IMR-90 (cell line): ENCODE results near the gene HCN4. TPM values are rescaled to one million over a fixed set of nuclear protein-coding genes. Genes with fewer than 3 reads are reported as not detected.

Experiments
- ATAC-seq: fragments of 200-7000 bp; cut with Tn5 transposase; 2 replicates; pipeline ENCODE4 v1.9.1; 2020; ENCODE audit warnings: low read depth, mild to moderate bottlenecking, moderate library complexity
- BruUV-seq: library from RNA; stranded (reverse); fragments of 400-500 nt; replicated peaks from 2 replicates; lab custom pipeline; 2021; lab: Mats Ljungman, UMichigan
- CTCF ChIA-PET: fragments of 300-600 bp; formaldehyde crosslinking; extraction: SDS; loops from one replicate; lab custom pipeline; 2021; ENCODE audit warnings: antibody characterized with exemption; lab: Yijun Ruan, JAX
- POLR2A ChIA-PET: fragments of 300-600 bp; sonication (Branson Sonifier 250); formaldehyde crosslinking; loops from one replicate; lab custom pipeline; 2022; ENCODE audit warnings: antibody characterized with exemption; ENCODE audit not compliant: unreplicated experiment; lab: Charles Lee
- DNase-seq: peaks from one replicate; pipeline ENCODE4 v3.0.0; 2013
- H2AFZ ChIP-seq: replicated peaks from 2 replicates; pipeline ENCODE3; 2013; ENCODE audit warnings: low read length, mild to moderate bottlenecking; ENCODE audit not compliant: poor library complexity
- H2AK5ac ChIP-seq: 2 replicates; pipeline ENCODE4 v1.6.1; 2013; ENCODE audit warnings: low read depth, low read length, inconsistent platforms
- H2AK9ac ChIP-seq: replicated peaks from 2 replicates; pipeline ENCODE3; 2013; ENCODE audit warnings: mild to moderate bottlenecking, low read depth, low read length, moderate library complexity; ENCODE audit not compliant: poor library complexity
- H2BK120ac ChIP-seq: 2 replicates; pipeline ENCODE4 v1.6.1; 2013; ENCODE audit warnings: low read depth, low read length, inconsistent platforms
- H2BK15ac ChIP-seq: 3 replicates; pipeline ENCODE4 v1.6.1; 2013; ENCODE audit warnings: low read depth, low read length, inconsistent platforms
- H2BK20ac ChIP-seq: 2 replicates; pipeline ENCODE4 v1.6.1; 2013; ENCODE audit warnings: low read depth, mild to moderate bottlenecking, inconsistent platforms, low read length, moderate library complexity
- H2BK5ac ChIP-seq: 2 replicates; pipeline ENCODE4 v1.6.1; 2013; ENCODE audit warnings: mild to moderate bottlenecking, low read depth, low read length, inconsistent platforms; ENCODE audit not compliant: poor library complexity, severe bottlenecking
- H3K14ac ChIP-seq: replicated peaks from 2 replicates; pipeline ENCODE4 v1.6.1; 2013; ENCODE audit warnings: low read depth, low read length, inconsistent platforms
- H3K18ac ChIP-seq: 2 replicates; pipeline ENCODE4 v1.6.1; 2013; ENCODE audit warnings: low read depth, low read length, control low read depth
- H3K23ac ChIP-seq: 2 replicates; pipeline ENCODE4 v1.6.1; 2013; ENCODE audit warnings: low read depth, low read length, inconsistent platforms
- H3K27ac ChIP-seq: 2 replicates; pipeline ENCODE4 v1.5.1; 2013; ENCODE audit warnings: mild to moderate bottlenecking, control low read depth, low read length; ENCODE audit not compliant: insufficient read depth
- H3K27me3 ChIP-seq: 2 replicates; pipeline ENCODE4 v1.6.1; 2013; ENCODE audit warnings: low read length; ENCODE audit not compliant: control insufficient read depth, insufficient read depth
- H3K36me3 ChIP-seq: 2 replicates; pipeline ENCODE4 v1.6.1; 2013; ENCODE audit warnings: low read length, mixed read lengths; ENCODE audit not compliant: control insufficient read depth, insufficient read depth
- H3K4ac ChIP-seq: 2 replicates; pipeline ENCODE4 v1.6.1; 2013; ENCODE audit warnings: low read depth, low read length, inconsistent platforms
- H3K4me1 ChIP-seq: 2 replicates; pipeline ENCODE4 v1.6.1; 2013; ENCODE audit warnings: low read length, mixed read lengths; ENCODE audit not compliant: control insufficient read depth, insufficient read depth
- H3K4me2 ChIP-seq: 2 replicates; pipeline ENCODE4 v1.6.1; 2013; ENCODE audit warnings: low read depth, mild to moderate bottlenecking, control low read depth, low read length, moderate library complexity
- H3K4me3 ChIP-seq: 2 replicates; pipeline ENCODE4 v1.5.1; 2013; ENCODE audit warnings: low read depth, mild to moderate bottlenecking, control low read depth, low read length, moderate library complexity; ENCODE audit not compliant: insufficient read depth
- H3K56ac ChIP-seq: 2 replicates; pipeline ENCODE4 v1.6.1; 2013; ENCODE audit warnings: low read length, inconsistent platforms; ENCODE audit not compliant: insufficient read depth; ENCODE audit errors: extremely low read depth
- H3K79me1 ChIP-seq, 2 experiments: 2 replicates each; pipeline ENCODE4 v1.6.1; 2013; ENCODE audit warnings: low read length in 2 of 2, inconsistent platforms in 1 of 2, low read depth in 1 of 2
- H3K9ac ChIP-seq: 2 replicates; pipeline ENCODE4 v1.6.1; 2013; ENCODE audit warnings: low read depth, low read length, control low read depth
- H3K9me1 ChIP-seq: 2 replicates; pipeline ENCODE4 v1.6.1; 2013; ENCODE audit warnings: low read length, inconsistent platforms; ENCODE audit not compliant: insufficient read depth
- H3K9me3 ChIP-seq: 2 replicates; pipeline ENCODE4 v1.6.1; 2013; ENCODE audit warnings: low read length; ENCODE audit not compliant: control insufficient read depth, insufficient read depth
- H4K20me1 ChIP-seq: 2 replicates; pipeline ENCODE4 v1.6.1; 2013; ENCODE audit warnings: low read length, inconsistent platforms; ENCODE audit not compliant: insufficient read depth
- H4K5ac ChIP-seq: 2 replicates; pipeline ENCODE4 v1.6.1; 2013; ENCODE audit warnings: mild to moderate bottlenecking, low read depth, low read length, control low read depth
- H4K8ac ChIP-seq, 2 experiments: 2 replicates each; pipeline ENCODE4 v1.6.1; 2013; ENCODE audit warnings: low read depth in 2 of 2, low read length in 2 of 2, control low read depth in 1 of 2, inconsistent platforms in 1 of 2
- H4K91ac ChIP-seq: 2 replicates; pipeline ENCODE4 v1.6.1; 2013; ENCODE audit warnings: low read depth, low read length, inconsistent platforms; ENCODE audit not compliant: insufficient read depth
- BHLHE40 ChIP-seq: fragments of 150-350 bp; IDR thresholded peaks from 2 replicates; pipeline ENCODE4 v1.6.1; 2016; ENCODE audit warnings: mild to moderate bottlenecking, low read depth, low read length
- CHD1 ChIP-seq: IDR thresholded peaks from 2 replicates; pipeline ENCODE4 v1.6.1; 2012; ENCODE audit warnings: low read depth, low read length, improper control_type of control experiment
- ELK1 ChIP-seq: fragments of 150-350 bp; IDR thresholded peaks from 2 replicates; pipeline ENCODE4 v1.6.1; 2016; ENCODE audit warnings: low read depth, mild to moderate bottlenecking, low read length, moderate library complexity, borderline replicate concordance
- FOS ChIP-seq: fragments of 150-350 bp; IDR thresholded peaks from 2 replicates; pipeline ENCODE4 v1.6.1; 2016; ENCODE audit warnings: low read depth, low read length
- MAFK ChIP-seq: IDR thresholded peaks from 2 replicates; pipeline ENCODE4 v1.6.1; 2012; ENCODE audit warnings: low read depth, low read length, improper control_type of control experiment
- MAZ ChIP-seq: IDR thresholded peaks from 2 replicates; pipeline ENCODE4 v1.6.1; 2012; ENCODE audit warnings: low read depth, mild to moderate bottlenecking, low read length, improper control_type of control experiment, moderate library complexity, borderline replicate concordance
- MXI1 ChIP-seq: IDR thresholded peaks from 2 replicates; pipeline ENCODE4 v1.6.1; 2012; ENCODE audit warnings: low read depth, mild to moderate bottlenecking, low read length, moderate library complexity, borderline replicate concordance
- NFE2L2 ChIP-seq: fragments of 150-350 bp; IDR thresholded peaks from 2 replicates; pipeline ENCODE4 v1.6.1; 2016; ENCODE audit warnings: low read depth, mild to moderate bottlenecking, low read length
- RAD21 ChIP-seq: IDR thresholded peaks from 2 replicates; pipeline ENCODE4 v1.6.1; 2012; ENCODE audit warnings: low read length, improper control_type of control experiment
- RCOR1 ChIP-seq: IDR thresholded peaks from 2 replicates; pipeline ENCODE4 v1.6.1; 2012; ENCODE audit warnings: mild to moderate bottlenecking, low read length, improper control_type of control experiment; ENCODE audit not compliant: insufficient replicate concordance
- RFX5 ChIP-seq: IDR thresholded peaks from 2 replicates; pipeline ENCODE4 v1.8.0; 2012; ENCODE audit warnings: low read depth, mild to moderate bottlenecking, low read length, moderate library complexity
- SMC3 ChIP-seq: fragments of 150-350 bp; IDR thresholded peaks from 2 replicates; pipeline ENCODE4 v1.6.1; 2016; ENCODE audit warnings: low read depth, mild to moderate bottlenecking, antibody characterized with exemption, low read length, moderate library complexity
- USF2 ChIP-seq: fragments of 150-350 bp; IDR thresholded peaks from 2 replicates; pipeline ENCODE4 v1.6.1; 2017; ENCODE audit warnings: mild to moderate bottlenecking, antibody characterized with exemption, low read length, low read depth
- WGBS, 2 experiments: methylation state at CpG; one replicate each; pipeline versions ENCODE4 v1.1.5 to v1.1.7; 2013; ENCODE audit warnings: missing lambda C conversion rate in 2 of 2; ENCODE audit not compliant: insufficient read length in 1 of 2; ENCODE audit errors: extremely low coverage in 2 of 2; 5-methylcytosine and 5-hydroxymethylcytosine counted together
- dilution Hi-C: fragments of 300-500 bp; cut with HindIII; formaldehyde crosslinking; loops from one replicate; pipeline ENCODE4 v1.14.3; 2018; ENCODE audit warnings: low sequenced_read_pairs; ENCODE audit not compliant: unreplicated experiment
- in situ Hi-C: fragments of 300-500 bp; cut with MboI; formaldehyde crosslinking; loops from 3 replicates; pipeline ENCODE4 v1.14.3; 2019; ENCODE audit warnings: low sequenced_read_pairs, inconsistent platforms, mixed read lengths
- intact Hi-C: fragments of 100-400 bp; cut with micrococcal nuclease; formaldehyde crosslinking; loops from 2 replicates; pipeline ENCODE4 v1.10.0; 2022
- polyA plus RNA-seq, 3 experiments: library from polyadenylated mRNA; depleted of rRNA; stranded (reverse); fragments of >200 nt; gene quantifications; 2 replicates each; pipeline ENCODE4 v1.2.3, GENCODE V29; 2012; ENCODE audit warnings: low replicate concordance in 1 of 3
- total RNA-seq: library from RNA; depleted of rRNA; stranded (reverse); fragments of >200 nt; gene quantifications from 2 replicates; pipeline ENCODE4 v1.2.3, GENCODE V29; 2012

Gene HCN4
- total and polyA plus RNA-seq, 2 of the 4 experiments (the other 2 are of a cell fraction), result not detected

GRCh38 chr15:73371812-73372211 is 3.1 kb upstream of the HCN4 start:
- no peak for DNase-seq
- no TSS peak for BruUV-seq
- Histone ChIP-seq H3K56ac (no peak overlapping the region), H3K4ac (no peak overlapping the region), H3K79me1 (no peaks in the 10 kb centered on the region), H3K4me1 (no peaks in the 10 kb centered on the region), H3K14ac (no peak overlapping the region), H3K9me1 (no peaks in the 10 kb centered on the region), H2BK5ac (no peak overlapping the region), H4K8ac (no peak overlapping the region), H2BK20ac (no peak overlapping the region), H3K23ac (no peak overlapping the region), H3K4me3 (no peak overlapping the region), H2AK9ac (no peak overlapping the region), H2BK120ac (no peak overlapping the region), H2BK15ac (no peak overlapping the region), H3K9ac (no peak overlapping the region), H3K4me2 (no peak overlapping the region), H3K18ac (no peak overlapping the region), H4K20me1 (no peaks in the 10 kb centered on the region; the same call in 1 of the 2 replicates), H3K27me3 (peaks cover 82% of the 10 kb centered on the region), H4K91ac (no peak overlapping the region), H3K9me3 (no peaks in the 10 kb centered on the region), H2AK5ac (no peak overlapping the region), H2AFZ (no peak overlapping the region), H3K36me3 (no peaks in the 10 kb centered on the region), H4K5ac (no peak overlapping the region), H3K27ac (no peak overlapping the region)
- POLR2A ChIA-PET, result no interaction called here
- intact Hi-C loops, result no loop called here
- CTCF ChIA-PET, result interaction anchor here (0.6 to 1.0 kb wide), 2 partner anchors 47 to 126 kb away, joined by 3 to 8 read pairs; no protein-coding TSS in a partner anchor
- 50% methylated on average over 1 of the region's 2 CpGs; no CpG with 5 or more reads in 1 of the 2 experiments for WGBS, 2 experiments
- no peak for ATAC-seq
- dilution Hi-C loops, result no loop called here
- TF ChIP-seq FOS (no peak), NFE2L2 (no peak), MAFK (no peak), RAD21 (no peak), SMC3 (no peak), BHLHE40 (no peak), USF2 (no peak), ELK1 (no peak), RCOR1 (no peak), MXI1 (no peak), CHD1 (no peak), MAZ (no peak), RFX5 (no peak)
- in situ Hi-C loops, result no loop called here
